ENCODE results near the gene TAF3.

The TAF3 gene

DNA sequence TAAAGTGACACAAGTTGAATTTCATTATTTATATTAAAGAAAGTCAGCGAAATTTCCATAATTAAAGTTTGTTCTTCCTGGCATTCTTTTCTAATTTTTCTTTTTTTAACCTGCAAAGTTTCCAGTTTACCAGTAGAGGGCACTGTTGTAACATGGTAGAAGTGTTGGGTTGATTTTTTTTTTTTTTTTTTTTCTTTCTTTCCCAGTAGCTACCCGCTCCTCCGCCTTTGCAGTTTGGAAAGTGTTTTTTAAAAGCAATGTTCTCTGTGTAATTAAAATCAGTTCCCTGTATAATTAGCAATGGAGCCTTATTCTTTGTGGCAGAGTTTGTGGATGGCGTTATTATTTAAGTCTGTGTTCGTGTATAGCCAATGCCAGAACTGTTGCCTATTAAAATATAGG is 53.7 kb downstream of the TAF3 start:
- no peak for DNase-seq (ENCODE audit: low read depth in 3 of 3, low spot score in 1 of 3)

DNA sequence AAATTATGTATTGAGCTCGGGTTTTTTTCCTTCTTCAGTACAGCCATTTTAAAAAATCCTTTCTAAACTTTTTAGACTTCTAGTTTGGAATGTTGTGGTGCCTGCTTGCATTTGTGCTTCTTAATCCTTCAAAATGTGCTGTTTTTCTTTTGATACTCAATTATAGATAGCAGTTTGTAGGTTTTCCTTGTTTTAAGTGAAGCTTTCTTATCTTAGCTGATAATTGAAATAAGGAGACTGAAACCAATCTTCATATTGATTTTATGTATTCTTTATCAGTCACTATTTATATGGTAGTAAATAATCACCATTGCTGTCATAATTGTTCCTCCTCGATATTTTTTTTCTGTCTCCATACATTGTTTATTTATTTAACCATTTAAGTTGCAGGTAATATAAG is 56.6 kb downstream of the TAF3 start:
- DNase-seq (ENCODE audit: low read depth in 3 of 3, low spot score in 1 of 3): no peak

DNA sequence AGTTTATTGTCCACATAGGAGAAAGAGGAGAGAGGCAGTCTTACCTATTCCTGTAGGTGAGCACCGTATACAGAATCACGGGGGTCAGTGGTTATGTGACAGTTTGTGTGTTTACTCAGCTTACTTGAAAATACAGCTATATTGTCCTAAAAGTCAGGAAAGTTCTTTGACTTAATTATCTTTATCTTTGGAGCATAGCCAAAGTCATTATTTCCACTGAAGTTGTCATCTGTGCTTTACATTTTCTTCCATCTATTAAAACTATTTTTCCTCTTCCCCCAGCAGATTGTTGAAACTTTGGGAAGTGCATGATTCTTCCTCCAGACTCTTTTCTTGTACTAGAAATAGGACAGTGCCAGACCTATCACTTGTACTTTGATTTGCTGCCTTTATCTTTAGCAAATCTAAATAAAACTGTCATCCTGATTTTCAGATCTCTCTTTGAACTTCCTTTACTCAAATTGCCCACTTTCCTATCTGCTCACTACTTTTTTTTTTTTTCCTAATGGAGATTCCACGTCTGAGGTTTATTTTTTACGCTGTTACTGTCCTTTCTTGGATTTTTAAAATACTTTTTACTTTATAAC is 58.3 kb downstream of the TAF3 start:
- no peak for DNase-seq (ENCODE audit: low read depth in 3 of 3, low spot score in 1 of 3)

DNA sequence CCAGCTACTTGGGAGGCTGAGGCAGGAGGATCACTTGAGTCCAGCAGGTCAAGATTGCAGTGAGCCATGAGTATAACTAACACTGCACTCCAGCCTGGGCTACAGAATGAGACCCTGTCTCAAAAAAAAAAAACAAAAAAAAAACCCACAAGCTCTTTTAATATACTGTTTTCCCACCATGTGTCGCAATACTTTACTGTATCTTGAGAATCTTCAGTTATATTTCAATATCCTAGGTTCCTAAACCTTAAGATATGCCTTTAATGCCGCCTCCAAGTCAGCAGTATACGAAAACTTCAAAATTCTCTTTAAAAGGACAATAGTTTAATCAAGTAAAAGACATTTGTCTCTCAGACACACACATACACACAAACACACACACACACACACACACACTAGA is 62.8 kb downstream of the TAF3 start:
- no peak for DNase-seq (ENCODE audit: low read depth in 3 of 3, low spot score in 1 of 3)

DNA sequence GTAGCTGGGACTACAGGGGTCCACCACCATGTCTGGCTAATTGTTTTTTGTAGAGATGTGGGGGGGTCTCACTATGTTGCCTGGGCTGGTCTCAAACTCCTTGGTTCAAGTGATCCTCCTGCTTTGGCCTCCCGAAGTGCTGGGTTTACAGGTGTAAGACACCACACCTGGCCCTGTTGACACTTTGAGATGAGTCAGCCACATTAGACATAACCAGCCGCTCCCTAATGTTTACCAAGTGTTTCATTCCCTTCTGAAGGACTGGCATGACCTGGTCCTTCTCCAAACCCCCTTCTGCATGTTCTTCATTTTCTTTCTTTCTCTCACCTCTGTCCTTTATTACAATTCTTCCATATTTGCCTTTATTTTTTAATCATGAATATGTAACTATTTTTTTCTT is 67.8 kb downstream of the TAF3 start:
- no peak for DNase-seq (ENCODE audit: low read depth in 3 of 3, low spot score in 1 of 3)

DNA sequence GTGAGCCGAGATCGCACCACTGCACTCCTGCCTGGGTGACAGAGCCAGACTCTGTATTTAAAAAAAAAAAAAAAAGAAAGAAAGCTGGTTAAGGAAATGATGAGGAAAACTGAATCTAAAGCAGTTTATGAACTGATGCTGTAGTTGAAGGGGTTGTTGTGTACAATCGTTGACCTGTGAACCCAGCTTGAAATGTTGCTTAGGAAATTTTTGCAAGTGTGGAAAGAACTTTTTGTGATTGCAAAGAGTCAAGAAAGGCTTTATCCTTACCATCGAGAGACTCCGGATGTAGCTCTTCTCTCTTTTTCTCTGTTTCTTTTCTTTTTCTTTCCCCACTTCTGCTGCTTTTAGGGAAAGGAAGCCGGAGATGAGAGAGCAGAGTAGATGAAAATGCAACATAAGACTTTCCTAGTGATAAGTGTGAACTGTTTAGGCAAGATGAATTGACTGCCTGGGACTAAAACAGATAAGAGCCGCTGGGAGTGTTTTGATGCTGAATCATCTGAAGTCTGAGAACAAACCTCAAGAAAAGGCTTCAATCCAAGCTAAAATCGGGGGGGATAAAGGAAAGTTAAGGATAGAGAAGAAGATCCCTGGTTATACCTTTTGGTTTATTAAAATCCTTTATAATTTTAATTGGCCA is 69.0 kb downstream of the TAF3 start:
- no peak for DNase-seq (ENCODE audit: low read depth in 3 of 3, low spot score in 1 of 3)

DNA sequence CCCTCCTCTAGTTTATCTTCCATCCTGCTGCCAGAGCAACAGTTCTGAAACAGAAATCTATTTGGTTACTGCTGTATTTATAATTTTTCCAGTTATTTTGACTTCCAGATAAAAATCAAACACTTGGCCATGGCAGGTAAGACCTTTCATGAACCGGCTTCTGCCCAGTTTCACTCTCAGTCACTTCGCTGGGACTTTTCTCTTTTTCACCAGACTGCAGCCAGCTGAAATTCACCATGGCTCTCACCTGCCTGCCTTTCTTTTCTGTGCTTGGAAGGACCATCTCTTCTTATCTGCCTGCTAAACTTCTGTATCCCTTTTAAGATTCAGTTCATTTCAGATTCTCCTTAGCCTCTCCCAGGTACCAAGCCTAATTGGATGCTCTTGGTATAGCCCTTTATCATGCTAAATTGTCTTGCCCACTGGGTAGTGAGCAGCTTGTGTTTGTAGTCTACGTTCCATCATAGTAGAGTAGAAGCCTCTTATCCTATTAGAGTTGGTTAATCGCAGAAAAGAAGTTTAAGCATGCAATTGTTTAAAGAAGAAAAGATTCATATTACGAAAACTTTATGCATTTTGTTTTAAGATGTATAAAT is 71.7 kb downstream of the TAF3 start:
- no peak for DNase-seq (ENCODE audit: low read depth in 3 of 3, low spot score in 1 of 3)

DNA sequence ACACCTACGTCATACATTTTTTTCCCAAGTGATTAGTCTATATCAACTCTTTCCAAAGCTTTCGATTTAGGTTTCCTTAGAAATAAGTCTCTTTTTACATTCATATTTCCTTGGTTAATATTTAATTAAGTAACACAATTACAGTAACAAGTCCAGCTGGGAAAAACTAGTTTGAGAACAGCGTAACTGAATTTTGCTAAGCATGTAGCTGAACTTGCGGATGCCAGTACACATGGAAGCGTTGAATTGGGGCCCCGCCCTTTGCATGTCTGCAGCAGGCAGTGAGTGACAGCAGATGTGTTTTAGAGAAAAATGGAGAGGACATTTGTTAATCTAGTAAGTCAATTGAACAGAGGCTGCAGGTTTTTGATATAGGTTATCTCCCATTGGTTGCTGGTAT is 72.5 kb downstream of the TAF3 start:
- DNase-seq (ENCODE audit: low read depth in 3 of 3, low spot score in 1 of 3): no peak

DNA sequence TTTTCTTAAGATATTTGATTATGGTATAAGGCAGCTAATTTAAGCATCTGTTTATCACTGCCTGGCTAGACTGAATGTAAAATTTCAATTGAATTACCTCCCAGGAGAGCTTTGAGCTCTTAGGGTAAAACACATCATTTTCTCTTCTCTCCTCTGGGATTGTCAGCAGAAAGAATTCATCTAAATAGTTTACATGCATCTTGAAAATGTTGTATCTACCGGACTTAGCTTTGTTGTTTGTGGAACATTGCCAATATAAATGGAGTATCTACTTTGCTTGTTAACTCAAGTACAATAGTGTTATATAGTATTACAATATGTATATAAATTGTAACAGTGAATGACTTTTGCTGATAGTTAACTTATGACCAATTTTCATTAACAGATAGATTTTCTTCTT is 73.3 kb downstream of the TAF3 start:
- DNase-seq (ENCODE audit: low read depth in 3 of 3, low spot score in 1 of 3): no peak

DNA sequence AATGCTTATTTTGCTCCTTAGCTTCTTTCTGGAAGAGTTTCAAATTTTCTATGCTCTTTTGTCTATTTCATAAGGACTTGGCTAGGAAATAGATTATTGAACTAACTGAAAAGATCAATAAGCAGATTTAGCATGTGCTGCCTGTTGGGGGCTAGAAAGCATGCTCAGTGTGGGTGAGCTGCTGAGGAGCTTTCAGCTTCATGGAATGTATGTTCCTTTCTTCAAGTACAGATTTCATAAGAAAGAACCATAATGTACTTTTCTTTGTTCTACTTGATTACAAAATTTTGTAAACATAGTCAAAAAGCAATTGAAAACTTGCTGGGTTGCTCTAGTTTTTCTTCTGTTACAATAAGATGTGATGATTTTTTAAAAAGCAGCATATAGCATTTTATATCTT is 73.8 kb downstream of the TAF3 start:
- no peak for DNase-seq (ENCODE audit: low read depth in 3 of 3, low spot score in 1 of 3)

DNA sequence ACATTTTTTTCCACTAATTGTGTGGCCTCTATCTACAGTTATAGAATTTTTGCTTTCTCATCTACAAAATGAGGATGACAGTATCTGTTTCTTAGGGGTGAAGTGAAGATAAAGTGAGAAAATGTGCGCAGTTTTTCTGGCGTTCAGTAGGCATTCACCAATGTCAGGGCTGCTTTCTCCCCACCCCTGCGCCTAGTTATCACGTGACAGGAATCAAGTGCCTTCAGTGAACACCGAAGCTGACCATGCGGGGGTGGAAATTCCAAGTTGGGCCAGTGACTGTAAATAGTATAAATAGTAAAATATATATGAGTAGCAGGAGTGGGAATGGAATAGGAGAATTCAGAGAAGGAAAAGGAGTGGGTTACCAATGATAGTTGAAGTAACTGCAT is 77.4 kb downstream of the TAF3 start:
- DNase-seq (ENCODE audit: low read depth in 3 of 3, low spot score in 1 of 3): no peak

DNA sequence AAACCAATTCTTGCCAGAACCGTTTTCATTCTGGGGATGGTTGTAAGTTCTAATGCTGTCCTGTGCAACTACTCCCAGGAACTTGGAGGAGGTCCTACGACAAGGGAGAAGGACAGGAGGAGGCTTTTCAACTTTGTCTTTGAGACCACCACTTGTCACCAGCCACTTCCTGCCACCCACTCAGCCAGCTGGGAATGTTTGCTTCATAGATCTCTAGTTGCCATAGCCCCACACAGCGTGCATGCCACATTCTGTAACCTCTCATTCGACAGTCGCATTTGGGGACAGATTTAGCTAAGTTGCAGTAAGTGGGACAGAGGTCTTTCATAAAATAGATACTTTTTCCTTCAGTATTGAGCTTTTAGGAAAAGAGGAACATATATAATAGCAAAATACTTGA is 78.0 kb downstream of the TAF3 start:
- DNase-seq (ENCODE audit: low read depth in 3 of 3, low spot score in 1 of 3): no peak

DNA sequence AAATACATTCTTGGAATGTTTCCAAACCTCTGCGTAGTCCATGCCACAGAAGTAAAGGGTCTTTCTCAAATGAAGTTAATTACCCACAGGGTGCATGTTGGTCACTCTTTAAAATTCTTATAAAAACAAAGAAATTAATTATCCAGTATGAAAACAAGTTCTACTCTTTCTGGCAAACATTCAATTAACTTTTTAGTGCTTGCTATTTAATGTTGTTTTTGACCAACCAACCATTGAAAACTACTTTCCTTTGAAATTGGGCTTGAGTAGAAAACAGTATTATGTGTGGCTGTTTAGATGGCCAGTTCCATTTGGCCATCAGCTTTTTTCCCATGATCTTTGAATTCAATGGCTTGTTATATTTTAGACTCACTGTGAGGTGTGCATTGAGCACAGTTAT is 83.0 kb downstream of the TAF3 start:
- no peak for DNase-seq (ENCODE audit: low read depth in 3 of 3, low spot score in 1 of 3)

DNA sequence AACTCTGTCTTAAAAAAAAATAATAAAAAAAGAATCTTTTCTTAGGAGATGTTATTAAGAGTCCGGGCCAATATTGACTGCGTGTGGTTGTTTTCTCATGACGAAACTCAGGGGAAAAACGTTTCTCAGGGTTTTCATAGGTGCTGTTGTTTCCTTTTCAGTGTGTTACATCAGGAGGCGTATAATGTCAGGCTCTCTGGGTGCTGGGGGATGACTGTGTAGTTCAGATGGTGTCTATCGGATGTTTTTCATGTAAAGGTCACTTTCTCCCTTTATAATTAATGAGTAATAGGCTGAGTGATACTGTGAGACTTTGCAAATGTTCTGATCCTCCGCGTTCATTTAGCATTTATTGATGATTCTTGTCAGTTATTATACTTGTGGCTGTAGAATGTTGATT is 84.1 kb downstream of the TAF3 start:
- no peak for DNase-seq (ENCODE audit: low read depth in 3 of 3, low spot score in 1 of 3)

DNA sequence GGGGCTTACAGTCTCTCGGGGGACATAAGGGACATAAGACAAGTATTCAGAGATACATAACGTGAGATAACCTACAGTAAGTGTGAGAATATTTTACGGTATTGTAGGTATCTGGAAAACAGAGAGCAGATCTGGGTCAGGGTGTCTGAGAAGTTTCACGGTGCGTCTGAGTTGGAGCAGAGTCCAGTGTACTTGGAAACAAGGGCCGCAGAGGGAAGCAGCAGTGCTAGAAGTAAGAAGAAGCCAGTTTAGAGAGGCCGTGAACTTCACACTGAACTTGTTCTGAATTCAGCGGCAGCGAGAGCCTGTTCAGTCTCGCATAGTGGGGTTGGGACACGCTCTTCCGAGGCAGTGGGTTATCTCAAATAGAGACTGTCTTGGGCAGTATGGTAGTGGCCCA is 85.5 kb downstream of the TAF3 start:
- no peak for DNase-seq (ENCODE audit: low read depth in 3 of 3, low spot score in 1 of 3)

DNA sequence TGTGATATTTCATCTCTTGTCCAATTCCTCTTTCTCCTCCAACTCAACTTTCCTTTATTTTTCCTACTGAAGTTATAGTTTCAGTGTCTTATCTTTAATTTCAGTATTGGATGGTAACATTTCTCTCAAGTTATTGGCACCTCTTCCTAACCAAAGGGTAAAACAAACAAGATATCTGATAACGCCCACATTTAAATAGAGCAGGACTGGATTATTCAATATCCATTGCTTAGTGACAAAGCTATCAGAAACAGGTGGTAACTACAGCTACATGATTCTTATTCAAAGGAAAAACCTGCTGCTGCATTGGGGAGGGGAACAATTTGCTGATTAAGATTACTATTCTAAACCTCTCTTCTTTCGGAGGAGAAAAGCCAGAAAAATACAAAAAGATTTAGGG is 87.8 kb downstream of the TAF3 start:
- no peak for DNase-seq (ENCODE audit: low read depth in 3 of 3, low spot score in 1 of 3)

DNA sequence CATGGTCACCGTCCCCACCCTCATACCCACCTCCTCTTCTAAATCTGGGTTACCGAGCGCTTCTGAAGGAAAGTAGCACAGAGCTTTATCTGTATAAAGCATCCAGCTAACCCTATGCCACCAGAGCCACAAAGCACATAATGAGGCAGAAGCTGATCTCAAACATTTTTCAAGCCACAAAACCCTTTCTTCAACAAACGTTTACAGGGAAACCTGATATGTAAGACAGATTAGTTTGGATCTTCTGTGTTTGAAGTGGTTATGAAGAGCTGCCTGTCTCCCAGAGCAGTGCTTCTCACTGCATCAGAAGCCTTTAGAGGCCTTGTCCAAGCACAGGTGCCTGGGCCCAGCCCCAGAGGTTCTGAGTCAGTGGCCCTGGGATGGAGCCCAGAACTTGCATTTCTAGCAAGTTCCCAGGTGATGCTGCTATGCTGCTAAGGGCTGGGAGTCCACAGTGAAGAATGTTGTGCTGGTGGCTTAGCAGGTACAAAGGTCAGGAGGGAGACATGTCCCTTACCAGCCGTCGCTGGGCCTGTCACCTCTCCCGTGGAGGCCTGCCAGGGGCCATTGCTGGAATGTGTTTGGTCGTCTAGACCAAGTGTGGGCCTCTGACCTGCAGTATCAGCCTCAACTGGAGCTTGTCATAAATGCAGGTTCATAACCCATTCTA is 90.4 kb downstream of the TAF3 start:
- DNase-seq (ENCODE audit: low read depth in 3 of 3, low spot score in 1 of 3): no peak

DNA sequence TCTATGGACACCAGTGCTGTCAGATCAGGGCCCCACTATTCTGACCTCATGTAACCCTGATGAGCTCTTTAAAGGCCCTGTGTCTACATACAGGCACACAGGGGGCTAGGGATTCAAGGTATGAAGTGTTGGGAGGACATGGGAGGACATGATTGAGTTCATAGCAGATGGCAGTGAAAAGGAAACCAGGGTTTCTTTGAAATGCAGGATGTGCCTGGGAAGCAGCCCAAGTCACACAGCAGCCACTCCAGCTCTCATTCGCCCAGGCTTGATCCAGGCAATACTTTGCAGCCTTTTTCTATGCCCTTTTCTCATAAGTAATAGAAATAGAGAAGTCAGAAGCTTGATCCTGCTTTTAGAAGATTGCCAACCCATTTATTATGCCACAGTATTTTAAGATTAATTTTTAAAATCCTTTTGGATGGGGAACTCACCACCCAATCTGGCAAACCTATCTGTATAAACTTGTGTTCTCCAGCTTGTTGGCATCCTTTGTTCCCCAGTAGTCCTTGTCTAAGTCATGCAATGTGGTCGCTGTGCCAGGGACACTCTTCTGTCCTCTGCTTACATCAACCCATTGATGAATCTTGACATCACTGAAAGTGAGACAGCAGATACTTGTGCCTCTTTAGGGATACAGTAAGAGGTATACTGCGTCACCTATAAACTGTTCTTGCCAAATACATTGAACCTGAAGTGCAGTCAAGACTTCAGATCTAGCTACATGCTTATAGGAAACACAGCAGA is 95.0 kb downstream of the TAF3 start:
- DNase-seq (ENCODE audit: low read depth in 3 of 3, low spot score in 1 of 3): no peak

DNA sequence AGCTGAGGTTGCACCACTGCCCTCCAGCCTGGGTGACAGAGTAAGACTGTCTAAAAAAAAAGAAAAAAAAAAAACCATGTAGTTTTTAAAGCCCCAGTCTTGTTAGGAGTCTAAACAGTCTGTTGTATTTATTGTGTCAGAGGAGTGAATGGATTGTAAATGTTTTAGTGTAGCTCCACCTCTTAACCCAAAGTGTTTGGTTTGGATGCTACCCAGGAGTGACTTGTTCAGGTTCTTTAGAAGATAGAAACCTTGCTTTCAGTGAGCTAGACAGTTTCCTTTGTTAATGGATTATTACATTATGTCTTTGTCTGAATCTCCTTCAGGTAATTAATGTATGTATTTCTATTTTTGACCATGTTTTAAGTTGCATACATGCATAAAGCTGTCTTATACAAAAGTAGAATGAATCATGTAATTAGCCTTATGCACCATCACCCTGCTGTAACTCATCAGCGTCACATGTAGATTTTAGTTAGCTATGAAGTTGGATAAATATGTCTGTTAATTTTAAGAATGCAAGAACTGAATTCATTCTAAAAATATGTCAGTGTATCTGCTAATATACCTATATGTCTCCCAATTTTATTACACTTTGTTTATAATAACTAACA is 97.7 kb downstream of the TAF3 start:
- DNase-seq (ENCODE audit: low read depth in 3 of 3, low spot score in 1 of 3): no peak

DNA sequence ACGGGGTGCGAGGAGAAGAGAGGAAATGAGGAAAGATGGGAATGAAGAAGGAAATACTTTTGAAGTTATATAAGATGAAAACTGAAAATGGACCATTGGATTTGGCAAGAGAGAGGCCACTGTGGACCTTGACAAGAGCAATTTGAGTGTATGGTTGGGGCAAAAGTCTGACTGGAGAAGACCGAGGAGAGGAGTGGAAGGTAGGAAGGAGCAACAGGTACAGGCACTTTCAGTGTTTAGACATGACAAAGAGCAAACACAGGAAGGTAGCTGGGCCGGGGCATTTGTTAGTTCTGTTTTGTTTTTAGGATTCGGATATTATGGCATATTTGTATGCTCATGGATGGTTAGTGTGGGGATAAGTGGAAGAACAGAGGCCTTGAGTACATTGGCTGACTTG is 99.4 kb downstream of the TAF3 start:
- no peak for DNase-seq (ENCODE audit: low read depth in 3 of 3, low spot score in 1 of 3)

DNA sequence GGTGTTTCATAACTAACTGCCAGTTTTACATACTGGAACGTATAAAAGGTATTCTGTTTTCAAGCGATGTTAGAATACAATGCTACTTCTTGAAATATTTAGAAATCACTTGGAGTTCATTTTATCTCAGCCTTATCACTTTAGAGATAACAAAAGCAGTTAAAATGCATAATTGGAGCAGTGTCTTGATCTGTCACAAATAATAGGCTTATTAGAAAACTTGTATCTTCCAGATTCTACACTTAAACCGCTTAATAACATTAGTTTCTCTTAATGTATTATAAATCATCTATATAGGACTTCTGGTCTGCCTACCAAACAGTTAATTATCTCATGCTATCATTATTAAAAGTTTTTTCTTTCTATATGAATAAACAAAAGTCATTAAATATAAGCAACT is 104.4 kb downstream of the TAF3 start:
- no peak for DNase-seq (ENCODE audit: low read depth in 3 of 3, low spot score in 1 of 3)
